ENCODE results near the gene MAFG. TPM values are rescaled to one million over a fixed set of nuclear protein-coding genes. Genes with fewer than 3 reads are reported as not detected.
A peak's percentile ranks its signal among the peaks of the same experiment; 100 is the strongest.

MAFG gene
- total RNA-seq, 1 experiment from 2014 or later: 29.0 TPM

DNA sequence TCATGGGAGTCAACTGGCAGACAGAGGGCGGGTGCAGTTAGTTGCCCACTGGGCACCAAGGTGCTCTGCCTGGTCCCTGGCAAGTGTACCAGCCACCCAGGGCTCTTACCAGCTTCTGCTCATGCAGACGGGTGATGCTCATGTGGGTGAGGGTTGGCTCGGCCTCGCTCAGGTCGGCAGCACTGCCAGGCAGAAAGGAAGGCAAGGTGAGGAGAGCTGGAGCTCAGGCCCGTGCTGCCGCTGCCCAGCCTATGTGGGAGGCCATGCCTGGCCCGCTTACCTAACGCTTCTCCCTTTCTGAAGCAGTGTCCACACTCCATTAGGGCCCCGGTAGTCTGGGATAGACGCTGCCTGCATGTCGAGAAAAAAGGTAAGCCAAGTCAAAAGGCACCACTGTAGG is 12.2 kb downstream of the MAFG start:
- Histone ChIP-seq H3K9me3 (replicated peaks) (no peaks in the 10 kb centered on the region), H3K27ac (no peak overlapping the region), H3K36me3 (peaks cover 4% of the 10 kb centered on the region; the same call in 1 of the 2 replicates), H3K4me3 (no peak overlapping the region), H3K4me1 (no peaks in the 10 kb centered on the region; the same call in 1 of the 2 replicates), H3K27me3 (no peaks in the 10 kb centered on the region)
- no peak for DNase-seq

DNA sequence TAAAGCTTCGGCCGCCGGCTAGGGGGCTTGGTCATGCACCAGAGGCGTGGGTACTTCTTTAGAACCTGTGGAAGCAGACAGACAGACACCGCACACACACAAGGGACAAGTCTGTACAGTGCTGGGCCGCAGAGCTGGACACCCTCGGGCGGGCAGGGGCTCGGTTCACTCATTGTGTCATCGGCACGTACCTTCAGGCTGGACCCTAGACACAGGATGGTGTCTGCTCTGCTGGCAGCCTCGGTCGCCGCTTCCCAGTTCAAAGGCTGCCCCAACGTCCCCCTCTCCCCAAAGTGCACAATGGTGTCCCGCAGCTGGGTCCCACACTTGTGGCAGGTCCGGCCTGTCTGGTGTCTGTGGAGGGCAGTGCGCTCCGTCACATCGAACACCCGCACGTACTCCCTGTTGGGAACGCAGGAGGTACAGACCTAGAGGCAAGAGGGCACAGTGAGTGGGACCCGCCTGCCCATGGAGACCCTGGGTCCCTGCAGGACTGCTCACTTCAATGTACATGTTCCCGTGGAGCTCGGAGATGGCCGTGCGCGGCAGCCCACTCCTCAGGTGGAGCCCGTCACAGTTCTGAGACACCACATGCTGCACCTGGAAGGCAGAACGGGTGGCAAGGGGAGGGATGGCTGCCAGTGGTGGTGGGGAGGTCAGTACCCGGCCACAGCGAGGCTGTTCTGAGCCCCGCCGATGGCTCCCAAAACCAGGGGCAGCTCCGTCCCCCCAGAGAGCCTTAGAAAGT is 13.3 kb downstream of the MAFG start:
- Histone ChIP-seq H3K36me3 (peaks cover 4% of the 10 kb centered on the region; the same call in 1 of the 2 replicates), H3K27me3 (no peaks in the 10 kb centered on the region), H3K4me1 (peaks cover 5% of the 10 kb centered on the region; the same call in 1 of the 2 replicates), H3K4me3 (no peak overlapping the region), H3K27ac (no peak overlapping the region), H3K9me3 (replicated peaks) (no peaks in the 10 kb centered on the region)
- no peak for DNase-seq

DNA sequence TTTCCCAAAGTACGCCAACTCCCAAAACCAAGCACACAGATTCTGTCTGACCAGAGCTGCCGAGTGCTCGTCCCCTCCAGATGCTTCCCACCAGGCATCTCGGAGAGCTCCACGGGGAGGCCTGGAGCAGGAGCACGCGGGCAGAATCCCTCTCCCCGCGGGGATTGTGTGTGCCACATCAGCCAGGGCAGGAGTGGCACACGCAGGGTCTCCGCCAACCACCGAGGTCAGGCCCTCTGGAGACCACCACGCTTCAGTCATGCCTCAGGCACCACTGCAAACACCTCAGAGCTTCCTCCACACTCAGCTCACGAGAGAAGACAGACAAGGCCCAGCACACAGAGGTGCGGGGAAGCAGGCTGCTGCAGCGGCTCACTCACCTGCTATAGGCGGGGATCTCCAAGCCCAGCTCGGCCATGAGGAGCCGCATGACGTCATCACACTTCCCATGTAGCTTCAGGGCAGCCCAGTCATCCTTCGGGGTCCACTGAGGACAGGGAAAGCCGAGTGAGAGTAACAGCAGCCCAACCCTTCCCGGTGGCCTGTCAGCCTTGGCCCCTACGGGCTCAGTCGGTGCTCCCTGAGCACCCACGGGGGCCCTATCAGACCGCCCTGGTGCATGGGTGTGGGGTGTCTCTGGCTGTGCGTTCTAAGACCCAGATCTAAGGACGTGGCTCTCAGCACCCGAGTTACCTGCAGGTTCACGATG is 14.0 kb downstream of the MAFG start:
- Histone ChIP-seq H3K27ac (no peak overlapping the region), H3K27me3 (no peaks in the 10 kb centered on the region), H3K9me3 (replicated peaks) (no peaks in the 10 kb centered on the region), H3K4me1 (peaks cover 5% of the 10 kb centered on the region; the same call in 1 of the 2 replicates), H3K4me3 (no peak overlapping the region), H3K36me3 (peaks cover 4% of the 10 kb centered on the region; the same call in 1 of the 2 replicates)
- DNase-seq: no peak

DNA sequence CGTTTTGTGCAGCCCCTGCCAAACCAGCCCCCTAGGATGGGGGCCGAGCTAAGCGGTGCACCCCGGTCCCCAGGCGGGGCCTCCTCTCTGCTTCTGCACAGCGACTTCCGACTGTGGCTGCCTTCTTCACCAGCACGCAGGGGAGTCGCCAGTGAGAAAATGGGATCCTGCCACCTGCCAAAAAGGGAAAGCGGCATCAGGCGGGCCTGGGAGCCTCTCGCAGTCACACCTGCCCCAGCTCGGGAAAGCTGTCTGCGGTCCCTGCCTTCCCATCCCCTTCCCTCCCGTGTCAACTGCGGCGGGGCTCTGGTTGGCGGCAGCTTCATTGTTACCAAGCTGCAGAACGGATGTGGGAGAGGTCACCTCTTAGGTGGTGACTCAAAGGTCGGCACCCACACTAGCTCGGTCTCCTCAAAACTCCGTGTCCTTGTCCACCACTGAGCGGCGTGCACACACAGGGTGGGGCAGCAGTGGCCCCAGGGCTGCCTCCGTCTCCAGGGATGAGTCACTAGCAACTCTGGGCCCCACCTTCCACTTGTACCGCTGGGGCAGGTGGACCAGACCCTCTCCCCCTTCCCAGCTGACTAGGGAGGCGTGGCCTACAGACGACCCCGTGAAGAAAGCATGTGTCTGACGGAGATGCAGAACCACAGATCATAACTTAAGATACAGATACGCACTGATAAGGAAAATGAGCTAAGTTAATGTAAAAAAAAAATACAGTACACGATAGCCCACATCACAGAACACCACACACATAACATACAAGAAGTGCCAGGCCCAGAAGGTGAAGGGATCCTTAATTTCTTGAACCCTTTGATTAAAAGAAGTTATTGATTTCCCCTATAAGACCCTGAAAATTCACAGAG is 14.9 kb downstream of the MAFG start:
- H3K27ac ChIP-seq: no peak overlapping the region
- H3K27me3 ChIP-seq: no peaks in the 10 kb centered on the region
- H3K4me3 ChIP-seq: no peak overlapping the region
- peaks cover 4% of the 10 kb centered on the region; the same call in 1 of the 2 replicates for H3K36me3 ChIP-seq
- DNase-seq: no peak
- no peaks in the 10 kb centered on the region for H3K9me3 ChIP-seq (replicated peaks)
- peaks cover 5% of the 10 kb centered on the region; the same call in 1 of the 2 replicates for H3K4me1 ChIP-seq

DNA sequence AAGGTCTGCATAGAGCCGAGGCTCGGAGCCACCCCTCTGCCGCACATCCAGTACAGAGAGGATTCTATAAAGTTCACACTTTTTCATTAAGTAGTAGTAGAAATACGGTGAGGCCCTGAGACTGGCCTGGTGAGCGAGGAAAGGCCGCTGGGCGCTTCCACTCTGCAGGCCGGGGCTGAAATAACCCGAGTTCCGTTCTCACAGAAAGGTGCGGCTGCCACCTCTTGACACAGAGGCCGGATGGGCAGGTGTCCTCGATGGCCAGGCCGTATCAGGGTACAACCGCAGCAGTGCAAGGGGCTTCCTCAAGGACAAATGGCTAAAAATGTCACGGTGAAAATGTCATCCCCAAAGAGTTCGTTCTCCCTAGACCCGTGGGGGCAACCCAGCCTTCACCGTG is 15.6 kb downstream of the MAFG start:
- H3K27me3 ChIP-seq: no peaks in the 10 kb centered on the region
- peaks cover 5% of the 10 kb centered on the region; the same call in 1 of the 2 replicates for H3K4me1 ChIP-seq
- no peaks in the 10 kb centered on the region for H3K9me3 ChIP-seq (replicated peaks)
- H3K27ac ChIP-seq: no peak overlapping the region
- peaks cover 4% of the 10 kb centered on the region; the same call in 1 of the 2 replicates for H3K36me3 ChIP-seq
- peak overlapping the region; percentile 28; the same call in 1 of the 2 replicates for H3K4me3 ChIP-seq
- DNase-seq: no peak

DNA sequence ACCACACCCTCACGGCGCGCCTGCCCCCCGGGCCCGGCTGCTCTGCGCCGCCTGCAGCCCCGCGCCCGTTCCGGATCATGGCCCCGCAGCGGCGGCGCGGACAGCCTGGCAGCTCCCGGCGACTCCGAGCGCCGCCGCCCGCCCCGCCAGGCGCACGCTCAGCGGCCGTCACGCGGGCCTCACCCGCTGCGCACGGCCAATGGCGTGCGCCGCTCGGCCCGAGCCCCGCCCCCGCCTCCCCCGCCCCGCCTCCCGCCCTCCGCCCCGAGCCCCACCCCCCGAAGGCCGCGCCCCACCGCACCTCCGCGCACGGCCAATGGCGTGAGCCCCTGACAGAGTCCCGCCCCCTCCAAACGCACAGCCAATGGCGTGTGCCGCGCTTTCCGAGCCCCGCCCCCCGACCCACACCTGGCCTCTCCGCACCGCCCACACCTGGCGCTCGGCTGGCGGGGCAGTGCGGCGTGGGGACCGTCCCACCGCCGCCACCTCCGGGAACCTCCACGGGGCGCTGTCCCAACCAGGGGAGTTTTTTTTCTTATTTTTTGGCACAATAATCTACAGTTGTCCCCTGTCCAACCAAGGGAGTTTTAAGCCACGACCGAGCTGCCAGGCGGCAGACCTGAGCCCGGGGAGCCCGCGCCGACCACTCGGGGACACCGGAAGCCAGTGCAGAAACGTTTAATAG is 16.1 kb downstream of the MAFG start, which contains the start of gene PCYT2:
Gene PCYT2, minus strand, starts transcription at position 123 of the 685 bp plus-strand sequence. Its CDS starts 44 bp downstream, at position 79.
- Histone ChIP-seq H3K4me1 (peaks cover 5% of the 10 kb centered on the region; the same call in 1 of the 2 replicates), H3K4me3 (peak within 1 kb of the TSS; percentile 87), H3K36me3 (peaks cover 4% of the 10 kb centered on the region; the same call in 1 of the 2 replicates), H3K27me3 (no peaks in the 10 kb centered on the region), H3K9me3 (replicated peaks) (no peaks in the 10 kb centered on the region), H3K27ac (no peak within 1 kb of the TSS)
- DNase-seq: peak; percentile 95 to 96

DNA sequence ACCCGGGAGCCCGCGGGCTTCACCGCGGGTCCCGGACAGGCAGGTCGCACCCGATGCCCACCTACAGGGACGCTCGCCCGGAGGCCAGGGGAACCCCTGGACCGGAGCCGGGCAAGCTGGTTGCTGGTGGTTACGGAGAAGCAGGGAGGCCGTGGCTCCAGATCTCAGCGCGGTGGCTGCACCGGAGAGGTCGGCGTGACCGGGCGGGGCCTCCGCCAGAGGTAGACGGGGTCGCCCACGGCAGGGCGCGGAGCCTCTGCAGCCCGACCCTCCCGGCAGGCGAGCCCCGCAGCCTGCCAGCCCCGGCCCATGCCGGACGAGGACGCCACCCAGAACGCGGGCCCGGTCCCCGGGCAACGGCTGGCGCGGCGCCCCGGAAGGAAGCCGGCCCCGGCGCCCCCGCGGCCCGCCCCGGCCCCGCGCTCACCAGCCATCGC is 16.7 kb downstream of the MAFG start:
- peak in 1 of 2 experiments; percentile 45 for DNase-seq
- H3K9me3 ChIP-seq (replicated peaks): no peaks in the 10 kb centered on the region
- H3K36me3 ChIP-seq: peaks cover 4% of the 10 kb centered on the region; the same call in 1 of the 2 replicates
- H3K4me3 ChIP-seq: peak overlapping the region; percentile 87
- H3K4me1 ChIP-seq: peaks cover 5% of the 10 kb centered on the region; the same call in 1 of the 2 replicates
- no peak overlapping the region for H3K27ac ChIP-seq
- no peaks in the 10 kb centered on the region for H3K27me3 ChIP-seq

DNA sequence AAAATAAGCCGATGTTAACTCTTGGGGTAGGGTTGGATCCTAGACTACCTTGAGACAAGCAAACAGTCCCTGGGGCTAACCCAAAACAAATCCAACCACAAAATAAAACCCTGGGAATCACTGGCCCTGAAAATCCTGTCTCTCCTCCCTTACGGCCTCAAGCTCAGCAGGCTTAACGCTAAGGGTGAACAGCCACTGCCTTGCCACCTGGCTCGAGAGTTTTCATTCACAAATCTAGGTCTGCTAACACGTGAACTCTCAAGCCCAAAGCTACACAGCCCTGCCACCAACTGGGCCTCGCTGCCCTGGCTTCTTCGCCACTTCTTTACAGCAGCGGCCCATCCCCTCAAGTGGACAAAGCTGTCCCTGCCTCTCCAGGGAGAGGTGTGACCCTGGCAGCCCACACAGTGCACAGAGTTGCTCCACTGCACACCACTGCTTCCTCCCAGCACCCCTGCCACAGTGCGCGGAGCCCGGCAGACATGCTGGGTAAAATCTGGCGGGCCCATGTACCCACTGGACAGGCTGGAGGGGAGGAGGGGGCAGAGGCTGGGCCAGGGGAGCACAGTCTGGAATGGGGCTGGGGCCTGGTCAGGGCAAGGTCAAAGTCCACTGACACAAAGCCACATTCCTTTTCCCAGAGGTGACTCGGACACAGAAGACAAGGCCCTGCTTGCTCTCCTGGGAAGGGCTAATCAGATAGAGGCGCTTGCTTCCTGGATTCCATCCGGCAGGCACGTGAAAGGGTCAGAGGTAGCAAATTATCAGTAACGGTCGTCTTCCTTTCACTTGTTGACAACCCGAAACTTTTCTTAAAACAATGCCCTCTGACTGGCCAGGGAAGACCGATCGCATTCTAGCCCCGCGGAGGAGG is 17.3 kb downstream of the MAFG start:
- Histone ChIP-seq H3K9me3 (replicated peaks) (no peaks in the 10 kb centered on the region), H3K27ac (no peak overlapping the region), H3K4me3 (peak overlapping the region; percentile 87), H3K4me1 (peaks cover 5% of the 10 kb centered on the region; the same call in 1 of the 2 replicates), H3K27me3 (no peaks in the 10 kb centered on the region), H3K36me3 (peaks cover 4% of the 10 kb centered on the region; the same call in 1 of the 2 replicates)
- DNase-seq: peak in 1 of 2 experiments; percentile 50

DNA sequence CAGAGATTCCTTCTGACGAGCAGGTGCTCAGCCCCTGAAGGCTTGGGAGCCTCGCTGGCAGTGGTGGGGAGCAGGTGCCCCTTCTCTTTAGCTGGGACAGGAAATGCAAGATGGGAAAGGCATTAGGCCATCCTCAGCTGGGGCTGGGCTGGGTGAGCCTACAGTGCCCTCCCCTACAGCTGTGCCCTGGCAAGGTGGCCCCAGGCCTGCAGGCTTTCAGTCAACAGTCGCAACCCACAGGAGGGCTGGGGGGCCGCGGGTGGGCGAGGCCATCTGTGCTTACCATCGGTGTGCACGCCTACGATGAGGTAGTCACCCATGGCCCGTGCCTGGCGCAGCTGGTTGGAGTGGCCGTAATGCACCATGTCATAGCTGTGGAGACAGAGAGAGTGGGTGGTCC is 18.3 kb downstream of the MAFG start:
- DNase-seq: no peak
- Histone ChIP-seq H3K27me3 (no peaks in the 10 kb centered on the region), H3K36me3 (peaks cover 4% of the 10 kb centered on the region; the same call in 1 of the 2 replicates), H3K27ac (no peak overlapping the region), H3K4me1 (peaks cover 5% of the 10 kb centered on the region; the same call in 1 of the 2 replicates), H3K9me3 (replicated peaks) (no peaks in the 10 kb centered on the region), H3K4me3 (no peak overlapping the region)

DNA sequence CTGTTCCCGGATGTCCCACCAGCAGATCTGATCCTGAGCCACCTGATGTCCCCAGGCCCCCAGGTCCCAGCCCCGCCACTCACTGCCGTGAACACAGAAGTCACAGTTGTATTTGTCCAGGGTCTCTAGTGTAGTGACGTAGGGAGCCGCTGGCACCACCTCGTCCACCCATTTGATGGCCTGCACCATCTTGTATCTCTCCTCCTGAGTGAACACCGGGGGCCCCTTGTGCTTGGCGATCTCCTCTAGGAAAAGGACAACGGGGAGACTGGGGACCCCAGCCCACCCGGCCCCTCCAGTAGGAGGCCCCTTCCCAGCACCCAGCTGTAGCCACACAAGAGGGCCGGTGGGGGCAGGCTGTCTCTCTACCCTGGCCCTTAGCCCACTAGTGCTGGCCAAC is 18.7 kb downstream of the MAFG start:
- Histone ChIP-seq H3K9me3 (replicated peaks) (no peaks in the 10 kb centered on the region), H3K27me3 (no peaks in the 10 kb centered on the region), H3K4me3 (no peak overlapping the region), H3K36me3 (peaks cover 4% of the 10 kb centered on the region; the same call in 1 of the 2 replicates), H3K27ac (no peak overlapping the region), H3K4me1 (peaks cover 5% of the 10 kb centered on the region; the same call in 1 of the 2 replicates)
- no peak for DNase-seq

DNA sequence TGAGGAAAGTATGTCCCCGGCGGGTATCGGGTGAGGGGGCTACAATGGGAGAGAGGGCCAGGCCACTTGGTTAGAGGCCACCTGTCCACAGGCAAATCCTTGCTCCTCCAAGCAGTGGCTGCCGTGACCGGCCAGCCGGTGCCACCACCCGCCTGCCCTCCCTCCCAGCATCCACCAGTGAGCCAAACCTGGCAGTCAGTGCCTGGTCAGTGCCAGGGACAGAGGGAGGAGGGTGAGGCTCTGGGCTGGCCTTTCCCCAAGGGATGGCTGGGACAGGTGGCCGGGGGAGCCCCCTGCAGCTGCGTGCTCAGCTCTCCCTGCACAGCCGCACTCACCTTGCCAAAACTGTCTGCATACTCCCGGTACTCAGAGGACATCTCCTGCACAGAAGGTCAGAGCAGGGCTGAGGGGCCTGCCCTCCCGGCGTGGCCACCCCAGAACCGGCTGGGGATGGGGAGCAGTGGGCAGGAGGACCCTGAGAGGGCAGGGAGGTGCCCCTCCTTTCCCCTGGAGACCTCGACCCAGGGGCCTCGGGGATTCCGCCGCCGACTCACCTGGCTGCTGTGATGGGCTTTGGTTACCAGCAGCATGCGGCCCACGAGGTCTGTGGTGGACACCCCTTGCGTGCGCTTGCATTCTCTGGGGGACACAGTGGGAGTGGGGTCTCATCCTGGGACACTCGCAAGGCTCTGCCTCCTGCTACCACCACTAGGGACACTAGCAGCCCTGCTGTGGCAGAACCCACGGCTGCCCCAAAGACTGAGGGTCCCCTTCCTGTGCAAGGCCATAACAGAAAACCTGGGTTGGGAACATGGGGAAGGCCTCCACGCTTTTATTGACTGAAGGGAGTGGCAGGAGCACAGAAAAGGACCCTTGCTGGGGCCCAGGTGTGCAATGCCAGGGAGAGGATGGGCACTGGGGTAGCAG is 20.1 kb downstream of the MAFG start:
- Histone ChIP-seq H3K9me3 (replicated peaks) (no peaks in the 10 kb centered on the region), H3K27me3 (no peaks in the 10 kb centered on the region), H3K36me3 (peaks cover 4% of the 10 kb centered on the region; the same call in 1 of the 2 replicates), H3K4me1 (peaks cover 5% of the 10 kb centered on the region; the same call in 1 of the 2 replicates), H3K27ac (no peak overlapping the region), H3K4me3 (no peak overlapping the region)
- DNase-seq: no peak

Measured in SJCRH30 (cell line).